H9 (cell line): ENCODE measurements around the gene R3HCC1L. TPM values are rescaled to one million over a fixed set of nuclear protein-coding genes. Genes with fewer than 3 reads are reported as not detected.

Source experiments
- DNase-seq: peaks from one replicate; pipeline ENCODE4 v3.0.0-alpha.2; 2017
- H2AFZ ChIP-seq: one replicate; pipeline ENCODE4 v1.6.1; 2013; ENCODE audit warnings: mild to moderate bottlenecking, low read length, control low read depth, moderate library complexity
- H2AK5ac ChIP-seq: 2 replicates; pipeline ENCODE4 v1.6.1; 2013; ENCODE audit warnings: low read length, control low read depth, mixed read lengths; ENCODE audit not compliant: insufficient read length
- H2BK120ac ChIP-seq: one replicate; pipeline ENCODE4 v1.6.1; 2013; ENCODE audit warnings: low read depth, mild to moderate bottlenecking, low read length, control low read depth, inconsistent platforms; ENCODE audit not compliant: poor library complexity, severe bottlenecking
- H2BK12ac ChIP-seq: 2 replicates; pipeline ENCODE4 v1.6.1; 2013; ENCODE audit warnings: low read length, control low read depth, mixed read lengths, low read depth; ENCODE audit not compliant: insufficient read length
- H2BK15ac ChIP-seq: 2 replicates; pipeline ENCODE4 v1.6.1; 2013; ENCODE audit warnings: low read depth, low read length, control low read depth
- H2BK20ac ChIP-seq: one replicate; pipeline ENCODE4 v1.6.1; 2013; ENCODE audit warnings: low read depth, mild to moderate bottlenecking, low read length, control low read depth, inconsistent platforms; ENCODE audit not compliant: poor library complexity, severe bottlenecking
- H2BK5ac ChIP-seq: 2 replicates; pipeline ENCODE4 v1.6.1; 2013; ENCODE audit warnings: low read length, control low read depth, mixed read lengths; ENCODE audit not compliant: insufficient read length
- H3K14ac ChIP-seq: 2 replicates; pipeline ENCODE4 v1.6.1; 2013; ENCODE audit warnings: low read length, control low read depth; ENCODE audit not compliant: insufficient read depth
- H3K18ac ChIP-seq: 2 replicates; pipeline ENCODE4 v1.6.1; 2013; ENCODE audit warnings: low read depth, mild to moderate bottlenecking, mixed read lengths, low read length, control low read depth; ENCODE audit not compliant: insufficient read length
- H3K23ac ChIP-seq: 2 replicates; pipeline ENCODE4 v1.6.1; 2013; ENCODE audit warnings: low read length, control low read depth, mixed read lengths, low read depth; ENCODE audit not compliant: insufficient read length
- H3K23me2 ChIP-seq: 2 replicates; pipeline ENCODE4 v1.6.1; 2013; ENCODE audit warnings: low read depth, mild to moderate bottlenecking, mixed read lengths, low read length, control low read depth; ENCODE audit not compliant: insufficient read length, poor library complexity, severe bottlenecking
- H3K27ac ChIP-seq: 2 replicates; pipeline ENCODE4 v1.5.1; 2013; ENCODE audit warnings: low read length, control low read depth, mixed read lengths, low read depth; ENCODE audit not compliant: insufficient read length
- H3K27me3 ChIP-seq: 2 replicates; pipeline ENCODE4 v1.6.1; 2013; ENCODE audit warnings: low read length, control low read depth, inconsistent platforms; ENCODE audit not compliant: insufficient read depth
- H3K4ac ChIP-seq: 2 replicates; pipeline ENCODE4 v1.6.1; 2013; ENCODE audit warnings: low read depth, mild to moderate bottlenecking, control low read depth, inconsistent platforms, low read length, moderate library complexity
- H3K4me1 ChIP-seq: 2 replicates; pipeline ENCODE4 v1.6.1; 2013; ENCODE audit warnings: low read length, control low read depth, inconsistent platforms; ENCODE audit not compliant: insufficient read depth
- H3K4me2 ChIP-seq: 2 replicates; pipeline ENCODE4 v1.6.1; 2013; ENCODE audit warnings: low read length, control low read depth, mixed read lengths; ENCODE audit not compliant: insufficient read length, insufficient read depth
- H3K56ac ChIP-seq: 2 replicates; pipeline ENCODE4 v1.6.1; 2013; ENCODE audit warnings: low read depth, mild to moderate bottlenecking, mixed read lengths, low read length, control low read depth; ENCODE audit not compliant: insufficient read length
- H3K79me1 ChIP-seq: 2 replicates; pipeline ENCODE4 v1.6.1; 2013; ENCODE audit warnings: low read depth, mild to moderate bottlenecking, moderate library complexity, low read length, control low read depth, inconsistent platforms; ENCODE audit not compliant: insufficient read depth, poor library complexity, severe bottlenecking
- H3K79me2 ChIP-seq: 2 replicates; pipeline ENCODE4 v1.6.1; 2013; ENCODE audit warnings: low read length, control low read depth, inconsistent platforms; ENCODE audit not compliant: insufficient read depth
- H3K9ac ChIP-seq: 2 replicates; pipeline ENCODE4 v1.6.1; 2013; ENCODE audit warnings: low read length, control low read depth, mixed read lengths; ENCODE audit not compliant: insufficient read length; ENCODE audit errors: extremely low read depth
- H3K9me3 ChIP-seq: one replicate; pipeline ENCODE4 v1.6.1; 2013; ENCODE audit warnings: low read depth, low read length, inconsistent platforms; ENCODE audit not compliant: control insufficient read depth
- H3T11ph ChIP-seq: one replicate; pipeline ENCODE4 v1.6.1; 2013; ENCODE audit warnings: mild to moderate bottlenecking, low read length, control low read depth, inconsistent platforms
- H4K20me1 ChIP-seq: one replicate; pipeline ENCODE4 v1.6.1; 2013; ENCODE audit not compliant: control insufficient read depth, insufficient read length, insufficient read depth
- H4K5ac ChIP-seq: 2 replicates; pipeline ENCODE4 v1.6.1; 2013; ENCODE audit warnings: low read depth, mild to moderate bottlenecking, mixed read lengths, low read length, control low read depth; ENCODE audit not compliant: insufficient read length
- H4K8ac ChIP-seq: replicated peaks from 2 replicates; pipeline ENCODE4 v1.6.1; 2013; ENCODE audit warnings: low read length, control low read depth, mixed read lengths, low read depth; ENCODE audit not compliant: insufficient read length
- H4K91ac ChIP-seq: 2 replicates; pipeline ENCODE4 v1.6.1; 2013; ENCODE audit warnings: low read depth, mild to moderate bottlenecking, moderate library complexity, mixed read lengths, low read length, control low read depth; ENCODE audit not compliant: insufficient read length
- H3K27ac Mint-ChIP-seq, 3 experiments: 2 replicates in 2 of 3; 3 replicates in 1 of 3; pipeline ENCODE4 v1.8.0; 2020 to 2021; ENCODE audit warnings: mixed read lengths in 3 of 3, mild to moderate bottlenecking in 1 of 3, moderate library complexity in 1 of 3
- H3K27me3 Mint-ChIP-seq: 2 replicates; pipeline ENCODE4 v1.8.0; 2021; ENCODE audit warnings: low read depth, mild to moderate bottlenecking, moderate library complexity, mixed read lengths
- H3K36me3 Mint-ChIP-seq, 3 experiments: 2 replicates in 2 of 3; 3 replicates in 1 of 3; pipeline ENCODE4 v1.8.0; 2020 to 2021; ENCODE audit warnings: low read depth in 3 of 3, mixed read lengths in 3 of 3; ENCODE audit not compliant: insufficient read depth in 1 of 3
- H3K4me1 Mint-ChIP-seq, 2 experiments: 2 replicates each; pipeline ENCODE4 v1.8.0; 2020; ENCODE audit warnings: mixed read lengths in 2 of 2
- H3K4me3 Mint-ChIP-seq, 2 experiments: 2 replicates in 1 of 2; 3 replicates in 1 of 2; pipeline ENCODE4 v1.8.0; 2020 to 2021; ENCODE audit warnings: mild to moderate bottlenecking in 2 of 2, mixed read lengths in 2 of 2, moderate library complexity in 1 of 2
- H3K9me3 Mint-ChIP-seq, 2 experiments: 2 replicates in 1 of 2; 3 replicates in 1 of 2; pipeline ENCODE4 v1.8.0; 2020; ENCODE audit warnings: mild to moderate bottlenecking in 2 of 2, mixed read lengths in 2 of 2, moderate library complexity in 1 of 2
- WGBS: extraction: QIAGEN DNeasy Blood & Tissue Kit; methylation state at CpG from one replicate; pipeline ENCODE4 v1.1.7; 2013; ENCODE audit warnings: missing lambda C conversion rate, low lambda C conversion rate, mixed read lengths; ENCODE audit not compliant: insufficient read length; ENCODE audit errors: extremely low coverage; 5-methylcytosine and 5-hydroxymethylcytosine counted together
- total RNA-seq: library from RNA; stranded (reverse); gene quantifications from 2 replicates; pipeline ENCODE4 v1.2.1, GENCODE V29; 2021
- TF ChIP-seq, protein P1 (sequence below): fragments of 200-600 bp; sonication (generic); conservative IDR thresholded peaks from 3 replicates; pipeline ENCODE4 v1.8.0; 2021; ENCODE audit warnings: antibody characterized with exemption, mild to moderate bottlenecking

Gene R3HCC1L
- total RNA-seq, 1 experiment from 2014 or later = 18.5 TPM

DNA sequence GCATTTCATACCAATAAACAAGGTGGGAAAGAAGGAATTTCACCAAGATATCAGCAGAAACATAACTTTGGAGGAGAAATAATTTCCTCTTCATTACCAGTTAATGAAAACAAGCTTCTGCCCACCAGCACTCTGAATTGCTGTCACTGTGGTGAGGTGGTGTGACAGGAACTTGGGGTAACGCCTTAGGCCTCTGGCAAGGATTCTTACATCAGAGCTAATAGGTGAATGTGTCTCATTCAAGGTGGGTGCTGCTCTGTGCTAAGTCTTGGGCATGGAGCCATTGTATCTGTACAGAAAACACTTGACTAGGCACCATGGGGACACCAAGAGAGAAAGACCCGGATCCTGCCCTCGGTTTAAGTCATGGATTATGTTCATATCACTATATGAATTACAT, 141.9 kb downstream of the R3HCC1L start:
- Histone ChIP-seq H4K8ac (no peak overlapping the region), H3K4me1 (no peaks in the 10 kb centered on the region), H4K91ac (no peak overlapping the region), H2AFZ (no peak overlapping the region), H3K27ac (no peak overlapping the region), H3K27me3 (no peaks in the 10 kb centered on the region), H2BK5ac (no peak overlapping the region), H2AK5ac (no peak overlapping the region), H3K18ac (no peak overlapping the region), H3K14ac (no peak overlapping the region), H4K20me1 (no peaks in the 10 kb centered on the region), H2BK12ac (no peak overlapping the region), H3K9ac (no peak overlapping the region), H3K23me2 (no peaks in the 10 kb centered on the region), H3K56ac (no peak overlapping the region), H3K4me2 (no peak overlapping the region), H3K4ac (no peak overlapping the region), H2BK15ac (no peak overlapping the region), H3K9me3 (no peaks in the 10 kb centered on the region), H3T11ph (no peak overlapping the region), H4K5ac (no peak overlapping the region), H3K23ac (no peak overlapping the region), H3K79me2 (no peaks in the 10 kb centered on the region), H2BK120ac (no peak overlapping the region), H3K79me1 (no peaks in the 10 kb centered on the region), H2BK20ac (no peak overlapping the region)
- Mint-ChIP-seq H3K27me3 (peaks cover 23% of the 10 kb centered on the region), H3K9me3 (peaks cover 0 to 2% of the 10 kb centered on the region in 2 experiments; a peak in 1 of 5 replicates), H3K36me3 (no peaks in the 10 kb centered on the region), H3K27ac (no peak overlapping the region), H3K4me3 (no peak overlapping the region), H3K4me1 (peaks cover 14 to 18% of the 10 kb centered on the region in 2 experiments)
- no CpG with 5 or more reads among the region's 3 CpGs for WGBS
- TF ChIP-seq, protein P1, sequence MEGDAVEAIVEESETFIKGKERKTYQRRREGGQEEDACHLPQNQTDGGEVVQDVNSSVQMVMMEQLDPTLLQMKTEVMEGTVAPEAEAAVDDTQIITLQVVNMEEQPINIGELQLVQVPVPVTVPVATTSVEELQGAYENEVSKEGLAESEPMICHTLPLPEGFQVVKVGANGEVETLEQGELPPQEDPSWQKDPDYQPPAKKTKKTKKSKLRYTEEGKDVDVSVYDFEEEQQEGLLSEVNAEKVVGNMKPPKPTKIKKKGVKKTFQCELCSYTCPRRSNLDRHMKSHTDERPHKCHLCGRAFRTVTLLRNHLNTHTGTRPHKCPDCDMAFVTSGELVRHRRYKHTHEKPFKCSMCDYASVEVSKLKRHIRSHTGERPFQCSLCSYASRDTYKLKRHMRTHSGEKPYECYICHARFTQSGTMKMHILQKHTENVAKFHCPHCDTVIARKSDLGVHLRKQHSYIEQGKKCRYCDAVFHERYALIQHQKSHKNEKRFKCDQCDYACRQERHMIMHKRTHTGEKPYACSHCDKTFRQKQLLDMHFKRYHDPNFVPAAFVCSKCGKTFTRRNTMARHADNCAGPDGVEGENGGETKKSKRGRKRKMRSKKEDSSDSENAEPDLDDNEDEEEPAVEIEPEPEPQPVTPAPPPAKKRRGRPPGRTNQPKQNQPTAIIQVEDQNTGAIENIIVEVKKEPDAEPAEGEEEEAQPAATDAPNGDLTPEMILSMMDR = no peak
- no peak for DNase-seq
